Measurements from ENCODE around the gene PLK5.
A peak's percentile ranks its signal among the peaks of the same experiment; 100 is the strongest.
"Not testable (repeated sequence)": the region's sequence is repeated elsewhere in the genome, so short reads cannot be mapped to it uniquely, and the experiment has no call there.

The PLK5 gene

DNA sequence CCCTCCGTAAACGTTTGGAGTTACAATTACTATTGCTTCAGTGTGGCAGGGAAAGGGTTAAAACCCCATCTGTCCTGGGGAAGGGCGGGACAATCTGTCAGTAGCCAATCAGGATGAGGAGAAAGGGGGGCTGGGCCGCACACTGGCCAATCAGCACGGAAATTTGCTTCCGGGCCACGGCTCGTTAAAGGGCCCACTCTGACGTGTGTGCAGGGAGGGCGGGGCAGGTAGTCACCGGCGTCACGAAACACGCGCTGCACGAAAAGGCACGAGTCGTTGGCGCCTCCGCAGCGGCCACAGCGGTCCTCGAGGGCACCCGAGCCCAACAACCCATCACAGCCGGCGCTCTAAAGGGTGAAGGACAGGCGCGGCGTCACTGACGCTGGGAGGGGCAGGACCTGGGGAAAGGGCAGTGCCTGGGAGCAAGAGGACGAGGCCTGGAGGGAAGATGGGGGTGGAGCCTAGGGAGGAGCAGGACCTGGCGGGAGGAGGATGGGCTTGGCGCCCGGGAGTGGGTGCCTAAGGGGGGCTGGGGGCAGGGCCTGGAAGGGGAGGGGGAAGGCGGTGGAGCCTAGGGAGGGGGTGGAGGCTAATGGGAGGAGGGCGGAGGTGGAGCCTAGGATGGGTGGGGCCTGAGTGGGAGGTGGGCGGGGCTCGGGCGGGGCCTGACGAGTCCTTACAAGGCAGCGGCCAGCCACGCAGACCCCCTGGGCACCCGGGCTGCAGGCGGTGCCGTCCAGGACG lies 15.9 kb upstream of the PLK5 start:
- DNase-seq, result peak; percentile 90

DNA sequence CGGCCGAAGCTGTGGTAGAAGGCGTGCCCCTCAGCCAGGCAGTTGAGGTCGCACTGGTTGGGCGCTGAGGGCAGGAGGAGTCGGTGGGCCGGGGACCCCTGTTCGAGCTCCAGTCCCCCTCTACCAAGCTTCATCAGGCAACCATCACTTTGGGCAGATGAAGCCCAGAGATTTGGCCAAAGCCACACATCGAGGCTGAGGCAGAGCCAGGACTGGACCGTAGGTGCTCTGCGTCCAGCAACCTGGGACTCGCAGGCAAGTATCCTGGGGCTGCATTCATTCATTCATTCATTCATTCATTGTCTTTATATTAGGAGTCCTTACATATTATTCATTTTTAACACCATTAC lies 15.4 kb upstream of the PLK5 start:
- DNase-seq, result no peak

DNA sequence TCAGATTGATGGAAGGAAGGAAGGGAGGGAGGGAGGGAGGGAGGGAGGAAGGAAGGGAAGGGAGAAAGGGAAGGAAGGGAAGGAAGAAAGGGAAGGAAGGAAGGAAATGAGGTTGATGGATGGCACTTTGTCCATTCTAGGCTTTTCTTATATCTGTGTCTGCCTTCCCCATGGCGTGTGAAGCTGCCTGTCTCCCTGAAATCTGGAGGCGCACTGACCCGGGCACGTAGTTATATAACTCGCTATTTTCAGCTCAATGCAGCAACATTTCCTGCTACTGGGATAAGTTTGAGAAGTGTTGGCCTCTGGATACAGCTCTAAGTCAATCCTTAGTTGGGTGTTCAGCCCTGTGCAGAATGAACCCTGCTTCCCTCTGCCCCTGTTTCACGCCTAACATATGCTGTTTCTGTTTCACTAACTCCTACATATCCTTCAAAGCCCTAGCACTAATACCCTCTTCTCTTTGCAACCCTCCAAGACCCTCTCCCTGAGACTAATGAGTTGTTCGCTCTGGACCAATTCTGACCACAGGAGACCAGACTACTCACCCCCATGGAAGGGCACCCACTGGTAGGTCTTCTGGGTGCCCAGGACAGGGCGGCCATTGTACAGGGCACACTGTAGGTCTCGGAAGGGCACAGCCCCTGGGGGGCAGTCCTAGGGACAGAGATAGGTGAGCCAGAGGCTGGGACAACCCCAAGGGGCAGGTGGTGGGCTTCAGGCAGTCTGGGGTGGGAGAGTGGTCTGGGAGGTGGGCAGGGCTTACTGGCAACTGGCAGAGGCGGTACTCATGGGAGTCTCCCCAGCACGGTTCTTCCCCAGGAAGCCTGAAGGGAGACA lies 14.1 kb upstream of the PLK5 start:
- no peak for DNase-seq

DNA sequence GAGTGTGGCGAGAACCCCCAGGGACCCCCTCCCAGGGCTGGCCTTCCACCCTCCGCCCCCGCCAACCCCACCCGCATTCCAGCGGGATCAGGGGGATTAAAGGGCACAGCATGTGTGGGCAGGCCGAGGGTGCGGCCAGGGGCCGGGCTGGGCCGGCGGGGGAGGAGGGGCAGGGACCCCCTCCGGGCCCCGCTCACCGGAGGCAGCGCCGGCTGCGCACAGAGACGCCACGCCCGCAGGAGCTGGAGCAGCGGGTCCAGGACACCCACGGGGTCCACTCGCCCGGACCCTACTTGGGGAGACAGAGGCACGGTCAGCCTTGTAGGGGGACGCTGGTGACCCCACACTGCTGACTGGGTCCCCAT lies 13.5 kb upstream of the PLK5 start:
- DNase-seq, result no peak

DNA sequence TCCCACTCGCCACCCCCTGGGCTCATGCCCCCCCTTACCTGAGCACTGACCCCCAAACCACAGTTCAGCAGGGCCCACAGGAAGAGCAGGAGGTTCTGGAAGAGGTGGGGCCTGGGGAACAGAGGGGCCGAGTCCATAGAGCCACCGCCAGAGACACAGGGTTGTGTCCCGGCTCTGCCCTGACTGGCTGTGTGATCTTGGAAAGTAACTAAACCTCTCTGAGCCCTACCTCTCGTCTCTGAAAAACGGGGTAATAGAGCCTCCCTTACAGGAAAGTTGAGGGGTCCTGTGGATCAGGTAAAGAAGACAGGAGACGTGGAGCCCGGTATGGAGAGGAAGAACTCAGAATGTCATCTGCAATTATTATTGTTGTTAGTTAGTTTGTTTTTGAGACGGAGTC lies 13.1 kb upstream of the PLK5 start:
- no peak for DNase-seq

DNA sequence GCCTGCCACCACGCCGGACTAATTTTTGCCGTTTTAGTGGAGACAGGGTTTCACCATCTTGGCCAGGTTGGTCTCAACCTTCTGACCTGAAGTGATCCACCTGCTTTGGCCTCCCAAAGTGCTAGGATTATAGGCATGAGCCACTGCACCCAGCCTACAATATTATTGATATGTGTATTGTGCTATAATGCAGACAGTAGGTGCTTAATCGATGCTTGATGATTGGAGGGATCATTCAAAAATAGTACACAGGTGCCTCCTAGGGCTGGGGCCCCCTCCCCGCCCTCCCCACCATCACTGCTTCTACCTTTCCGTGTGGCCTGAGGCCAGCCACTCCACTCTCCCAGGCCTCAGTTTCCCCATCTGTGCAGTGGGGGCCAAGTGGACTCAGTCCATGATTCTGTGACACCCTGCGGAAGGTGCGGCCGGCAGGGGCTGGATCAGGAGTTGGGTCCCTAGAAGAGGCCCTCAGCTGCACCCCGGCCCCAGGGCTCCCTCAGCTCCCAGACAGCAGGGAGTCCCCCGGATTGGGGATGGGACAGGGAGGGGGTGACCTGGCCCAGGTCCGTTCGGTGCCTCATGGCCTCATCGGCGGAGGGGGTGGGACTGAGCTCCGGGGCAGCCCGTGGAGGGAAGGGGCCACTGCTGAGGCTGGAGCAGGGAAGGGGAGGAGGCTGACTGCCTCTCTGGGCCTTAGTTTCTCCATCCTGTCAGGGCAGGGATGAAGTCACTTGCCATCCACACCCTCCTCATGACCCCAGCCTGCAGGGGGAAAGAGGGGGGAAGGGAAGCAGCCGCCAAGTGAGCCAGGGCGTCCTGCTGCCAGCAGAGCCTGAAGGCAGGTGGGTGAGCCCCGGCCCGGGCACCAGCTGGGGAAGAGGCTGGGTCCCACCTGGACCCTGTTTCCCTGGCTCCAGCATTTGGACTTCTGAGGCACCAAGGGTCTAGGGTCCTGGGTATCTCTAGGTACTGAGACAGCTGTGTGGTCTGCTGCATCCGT lies 12.3 kb upstream of the PLK5 start:
- DNase-seq, result no peak

DNA sequence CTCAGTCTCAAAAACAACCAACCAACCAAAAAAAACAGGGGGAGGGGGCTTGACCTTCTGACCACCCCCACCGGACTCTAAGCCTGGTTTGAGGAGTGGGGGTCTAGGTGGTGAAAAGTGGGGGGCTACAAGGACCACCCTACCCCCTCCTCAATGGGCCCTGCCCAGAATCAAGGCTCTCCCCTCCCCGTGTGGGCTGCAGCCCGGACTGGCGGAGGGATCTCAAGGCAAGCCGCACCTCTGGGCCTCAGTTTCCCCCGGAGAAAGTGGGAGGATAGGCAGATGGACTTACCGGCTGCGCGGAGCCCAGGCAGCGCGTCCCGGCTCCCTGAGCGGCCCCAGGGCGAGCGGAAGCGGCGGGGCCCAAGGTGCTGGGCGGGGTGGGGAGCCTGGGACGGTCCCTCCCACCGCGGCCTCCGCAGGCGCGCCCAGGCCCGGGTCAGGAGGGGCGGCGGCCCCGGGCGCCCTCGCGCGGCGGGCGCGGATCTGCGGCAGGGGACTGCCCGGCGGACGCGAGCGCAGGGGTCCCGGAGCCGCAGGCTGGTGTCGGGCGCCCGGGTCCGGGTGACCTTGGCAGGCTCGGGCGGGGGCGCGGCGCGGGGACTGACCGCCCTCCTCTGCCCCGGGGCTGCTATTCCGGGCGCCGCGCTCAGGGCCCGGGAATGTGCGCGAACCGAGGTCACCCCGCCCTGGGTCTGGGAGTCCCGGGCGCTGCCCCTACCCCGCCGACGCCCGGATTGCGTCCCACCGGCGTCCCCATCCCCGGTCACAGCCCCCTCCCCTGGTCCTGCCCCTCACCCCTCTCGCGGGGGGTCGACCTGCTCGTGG lies 11.0 kb upstream of the PLK5 start, which contains the start of gene ADAMTSL5:
Gene ADAMTSL5, minus strand, starts transcription at position 349 of the 828 bp plus-strand sequence. CDS start 2,076 bp downstream, outside the sequence.
- DNase-seq, result peak; percentile 80

DNA sequence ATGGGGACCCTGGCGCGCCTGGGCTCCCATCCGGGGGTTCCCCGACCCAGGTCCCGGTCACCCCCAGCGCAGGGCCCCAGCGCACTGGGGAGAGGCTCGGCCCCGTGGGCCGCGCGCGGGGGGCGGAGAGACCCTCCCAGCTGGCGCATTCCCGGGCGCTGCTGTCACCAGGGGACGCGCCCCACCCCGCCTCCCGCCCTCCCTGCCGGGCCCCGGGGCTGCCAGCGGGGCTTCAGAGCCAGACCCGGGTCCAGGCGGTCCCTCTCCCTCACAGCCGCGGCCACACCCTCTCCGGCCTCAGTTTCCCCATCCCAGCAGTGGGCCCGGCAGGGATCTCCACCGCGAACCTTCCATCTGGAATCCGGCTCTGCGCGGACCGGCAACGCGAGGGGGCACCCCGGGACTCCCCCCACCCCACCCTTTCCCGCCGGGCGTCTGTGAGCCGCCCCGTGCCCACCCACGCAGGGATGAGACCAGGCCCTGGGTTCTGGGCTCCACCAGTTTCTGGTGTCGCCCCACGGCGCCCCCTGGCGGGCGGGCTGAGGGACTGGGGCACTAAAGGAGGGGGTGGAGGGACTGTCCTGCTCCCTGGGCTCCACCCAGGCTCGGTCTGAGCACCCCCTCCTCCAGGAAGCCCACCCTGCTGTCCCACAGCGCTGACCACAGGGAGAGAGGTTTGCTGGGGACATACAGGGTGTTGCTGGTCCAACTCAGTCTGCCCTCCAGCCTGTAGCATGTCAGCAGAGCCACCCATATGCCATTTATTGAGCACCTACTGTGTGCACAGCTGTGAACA lies 10.2 kb upstream of the PLK5 start:
- DNase-seq, result peak; percentile 53

DNA sequence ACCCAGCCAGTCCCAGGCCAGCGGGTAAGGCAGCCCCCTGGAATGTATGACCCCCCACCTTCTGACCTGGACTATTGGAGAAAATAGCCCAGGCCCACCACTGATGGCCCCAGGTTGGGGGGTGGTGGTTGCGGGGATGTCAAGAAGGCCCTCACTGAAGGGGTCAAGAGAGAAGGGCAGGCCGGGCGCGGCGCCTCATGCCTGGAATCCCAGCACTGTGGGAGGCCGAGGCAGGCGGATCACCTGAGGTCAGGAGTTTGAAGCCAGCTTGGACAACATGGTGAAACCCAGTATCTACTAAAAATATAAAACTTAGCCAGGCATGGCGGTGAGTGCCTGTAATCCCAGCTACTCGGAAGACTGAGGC lies 9.6 kb upstream of the PLK5 start:
- no peak for DNase-seq

DNA sequence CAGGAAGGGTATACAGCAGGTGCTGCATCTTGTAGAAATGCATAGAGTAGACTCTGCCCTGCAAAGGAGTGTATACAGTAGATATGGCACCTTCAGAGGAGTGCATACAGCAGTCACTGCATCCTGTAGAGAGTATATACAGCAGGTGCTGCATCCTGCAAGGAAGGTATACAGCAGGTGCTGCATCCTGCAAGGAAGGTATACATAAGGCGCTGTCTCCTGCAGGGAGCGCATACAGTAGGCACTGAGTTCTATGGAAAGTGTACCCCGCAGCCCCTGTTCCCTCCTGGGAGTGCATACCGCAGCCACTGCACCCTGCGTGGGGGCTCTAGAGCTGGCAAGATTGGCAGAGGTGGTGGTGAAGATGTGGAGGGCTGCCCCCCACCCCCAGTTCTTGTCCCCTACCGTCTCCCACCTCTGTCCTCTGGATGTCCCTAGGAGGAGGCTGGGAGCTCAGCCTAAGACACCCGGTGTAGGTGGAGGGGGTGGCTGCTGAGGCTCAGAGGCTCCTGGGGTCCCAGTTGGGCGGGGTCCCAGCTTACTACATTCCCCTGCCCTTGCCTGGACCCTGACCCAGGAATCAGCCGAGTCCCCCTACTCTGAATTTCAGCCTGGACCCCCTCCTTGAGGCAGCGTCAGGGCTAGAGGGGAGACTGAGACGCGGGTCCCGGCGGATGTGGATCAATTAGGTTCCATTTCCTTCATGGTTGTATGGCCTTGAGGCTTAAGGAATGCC lies 8.7 kb upstream of the PLK5 start:
- DNase-seq, result no peak

DNA sequence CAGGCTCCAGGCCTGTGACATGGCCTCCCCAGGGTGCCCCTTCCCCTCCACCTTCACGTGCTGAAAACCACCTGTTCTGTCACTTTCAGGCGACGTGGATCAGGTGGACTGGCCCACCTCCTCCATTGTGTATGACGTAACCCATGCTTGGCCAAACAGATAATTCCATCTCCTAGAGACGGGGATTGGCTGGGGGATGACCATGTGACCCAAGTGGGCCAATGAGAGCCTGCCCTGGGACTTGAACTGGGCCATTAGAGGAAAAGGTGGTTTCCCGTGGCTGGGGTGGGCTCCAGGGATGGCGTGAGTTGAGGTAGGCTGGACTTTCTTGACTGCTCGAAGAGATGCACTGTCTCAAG lies 7.5 kb upstream of the PLK5 start:
- DNase-seq, result no peak

DNA sequence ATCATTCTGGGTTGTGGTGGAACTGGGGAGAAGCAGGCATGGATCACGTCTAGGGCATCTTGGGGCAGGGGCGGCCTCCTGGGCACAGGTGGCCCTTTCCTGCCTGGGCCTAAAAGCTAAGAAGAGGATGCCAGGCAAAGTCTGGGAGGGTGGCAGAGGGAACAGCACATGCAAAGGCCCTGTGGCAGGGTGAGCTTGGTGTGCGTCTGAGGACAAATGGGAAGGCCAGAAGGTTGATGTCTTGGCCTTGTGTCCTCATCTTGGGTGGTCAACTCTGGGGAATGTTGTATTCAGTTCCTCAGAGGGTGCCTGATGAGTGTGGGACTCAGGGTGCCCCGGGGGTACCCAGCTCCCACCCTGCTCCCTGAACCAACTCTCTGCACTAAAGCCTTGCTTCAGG lies 5.4 kb upstream of the PLK5 start:
- no peak for DNase-seq

DNA sequence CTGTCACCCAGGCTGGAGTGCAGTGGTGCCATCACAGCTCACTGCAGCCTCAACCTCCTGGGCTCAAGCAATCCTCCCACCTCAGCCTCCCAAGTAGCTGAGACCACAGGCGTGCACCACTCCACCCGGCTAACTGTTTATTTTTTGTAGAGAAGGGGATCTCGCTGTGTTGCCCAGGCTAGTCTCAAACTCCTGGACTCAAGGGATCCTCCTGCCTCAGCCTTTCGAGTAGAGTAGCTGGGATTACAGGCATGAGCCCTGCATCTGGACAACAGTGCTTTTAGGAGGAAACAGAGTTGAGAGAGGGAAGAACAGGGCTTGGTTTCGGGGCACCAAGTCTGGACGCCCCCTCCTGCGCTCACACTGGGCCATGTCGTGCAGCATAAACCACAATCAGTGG lies 4.1 kb upstream of the PLK5 start:
- not testable (repeated sequence) for DNase-seq

DNA sequence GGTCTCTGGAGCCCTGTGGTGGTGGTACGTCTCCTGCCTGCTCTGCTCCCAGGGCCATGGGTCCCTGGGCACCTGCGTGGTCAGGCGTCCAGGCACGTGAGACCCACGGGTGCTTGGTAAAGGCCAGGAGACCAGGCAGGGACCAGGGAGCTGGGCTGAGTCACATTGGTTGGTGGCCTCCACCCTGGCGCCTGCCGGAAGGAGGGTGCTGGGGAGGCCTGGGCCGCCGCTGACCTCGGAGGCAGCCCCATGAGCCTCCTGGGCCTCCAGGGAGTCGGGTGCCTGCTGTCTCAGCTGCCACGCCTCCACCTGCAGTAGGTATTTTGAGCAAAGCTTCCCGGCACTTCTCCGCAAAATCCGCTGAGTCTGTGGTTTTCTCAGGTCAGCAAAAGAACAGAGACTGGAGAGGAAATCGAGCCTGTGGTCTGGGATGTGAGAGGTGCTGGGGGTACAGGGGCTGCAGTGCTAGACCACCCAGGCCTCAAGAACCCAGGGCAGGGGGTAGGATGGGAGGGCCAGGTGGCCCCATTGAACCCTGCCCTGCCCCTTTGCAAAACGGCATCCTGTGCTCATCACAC lies 3.6 kb upstream of the PLK5 start:
- no peak for DNase-seq

DNA sequence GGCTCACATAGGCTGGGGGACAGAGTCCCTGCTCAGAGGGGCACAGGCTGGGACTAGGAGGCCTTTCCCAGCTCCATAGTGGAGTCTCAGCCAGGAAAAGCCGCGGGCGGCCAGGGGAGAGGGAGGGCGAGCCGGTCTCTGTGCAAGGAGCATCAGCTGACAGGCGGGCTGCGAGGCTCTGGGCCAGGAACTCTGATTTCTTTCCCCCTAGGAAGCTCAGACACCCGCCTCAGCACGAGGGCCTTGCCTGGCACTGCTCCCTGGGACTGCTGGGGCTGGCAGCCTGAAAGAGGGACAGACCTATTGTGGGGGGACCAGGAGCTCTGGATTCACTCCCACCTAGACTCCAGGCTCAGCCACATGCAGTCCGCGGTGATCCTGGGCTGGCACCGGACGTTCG lies 2.2 kb upstream of the PLK5 start:
- DNase-seq, result no peak

DNA sequence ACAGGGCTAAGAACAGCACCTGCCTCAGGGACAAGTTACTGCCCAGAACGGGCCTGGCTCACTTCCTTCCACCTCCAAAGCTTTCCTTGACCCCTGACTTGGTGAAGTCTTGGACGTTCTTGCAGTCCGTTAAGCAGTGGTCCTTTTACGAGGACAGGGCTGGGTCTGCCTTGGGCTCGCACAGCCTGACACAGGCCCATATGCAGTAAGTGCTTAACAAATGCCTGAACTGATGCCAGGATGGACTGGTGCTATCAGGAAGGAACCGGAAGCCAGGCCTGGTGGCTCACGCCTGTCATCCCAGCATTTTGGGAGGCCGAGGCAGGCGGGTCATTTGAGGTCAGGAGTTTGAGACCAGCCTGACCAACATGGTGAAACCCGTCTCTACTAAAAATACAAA lies 1.8 kb upstream of the PLK5 start:
- DNase-seq, result no peak

DNA sequence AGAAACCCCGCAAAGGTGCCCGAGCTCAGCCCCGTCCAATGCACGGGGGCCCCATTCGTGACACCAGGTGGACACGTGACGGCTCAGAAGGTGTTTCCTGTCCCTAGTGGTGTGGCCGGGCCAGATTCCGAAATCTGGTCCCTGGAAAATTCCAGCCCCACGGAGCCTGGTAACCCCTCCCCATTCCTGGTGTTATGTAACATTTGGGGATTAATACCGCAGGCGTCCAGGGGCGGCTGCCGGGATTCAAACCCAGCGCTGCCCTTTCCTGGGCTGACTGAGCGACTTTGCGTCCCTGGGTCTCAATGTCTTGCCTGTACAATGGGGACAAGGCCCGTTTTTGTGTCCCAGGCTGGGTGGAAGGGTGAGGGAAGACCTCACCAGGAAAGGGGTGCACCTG lies 1.0 kb upstream of the PLK5 start:
- DNase-seq, result no peak

DNA sequence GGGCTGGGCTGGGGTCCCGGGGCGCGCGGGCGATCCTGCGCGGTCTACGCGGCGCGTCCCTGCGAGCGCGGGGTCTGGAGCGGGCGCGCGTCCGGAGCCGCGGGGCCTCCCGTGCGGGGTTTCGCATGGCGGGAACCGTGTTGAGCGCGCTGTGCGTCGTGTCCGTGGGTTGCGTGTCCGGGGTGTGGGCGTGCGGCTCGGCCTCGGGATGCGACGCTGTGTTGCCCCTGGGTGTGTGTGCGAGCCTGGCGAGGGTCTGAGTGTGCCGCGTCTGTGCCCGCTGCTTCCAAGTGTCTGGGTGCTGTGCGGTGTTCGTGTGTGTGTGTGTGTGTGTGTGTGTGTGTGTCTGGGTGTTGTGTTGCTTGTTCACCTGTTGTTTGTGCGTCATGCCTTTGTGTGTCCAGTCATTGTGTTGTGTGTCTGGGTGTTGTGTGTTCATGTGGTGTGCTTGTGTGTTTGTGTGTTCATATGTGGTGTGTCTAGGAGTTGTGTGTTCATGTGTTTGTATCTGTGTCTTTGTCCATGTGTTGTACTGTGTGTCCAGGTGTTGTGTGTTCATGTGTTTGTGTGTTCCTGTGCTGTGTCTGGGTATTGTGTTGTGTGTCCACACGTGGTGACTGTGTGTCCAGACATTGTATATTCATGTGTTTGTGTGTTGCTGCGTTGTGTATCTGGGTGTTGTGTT lies 552 bp downstream of the PLK5 start:
- DNase-seq, result no peak

DNA sequence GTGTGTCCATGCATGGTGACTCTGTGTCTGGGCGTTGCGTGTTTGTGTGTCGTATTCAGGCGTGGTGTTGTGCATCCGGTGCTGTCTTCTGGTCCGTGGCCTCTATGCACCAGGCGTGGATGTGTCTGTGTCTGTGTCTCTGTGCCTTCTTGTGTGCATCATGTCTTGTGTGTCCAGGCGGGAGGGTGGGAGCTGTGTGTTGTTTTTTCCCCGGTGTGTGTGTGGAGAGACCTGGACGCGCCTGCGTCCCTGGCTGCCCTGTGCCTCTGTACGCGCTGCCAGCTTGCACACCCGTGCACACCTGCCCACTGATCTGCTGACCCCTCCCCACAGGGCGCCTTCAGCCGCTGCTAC lies 1.1 kb downstream of the PLK5 start:
- DNase-seq, result no peak

DNA sequence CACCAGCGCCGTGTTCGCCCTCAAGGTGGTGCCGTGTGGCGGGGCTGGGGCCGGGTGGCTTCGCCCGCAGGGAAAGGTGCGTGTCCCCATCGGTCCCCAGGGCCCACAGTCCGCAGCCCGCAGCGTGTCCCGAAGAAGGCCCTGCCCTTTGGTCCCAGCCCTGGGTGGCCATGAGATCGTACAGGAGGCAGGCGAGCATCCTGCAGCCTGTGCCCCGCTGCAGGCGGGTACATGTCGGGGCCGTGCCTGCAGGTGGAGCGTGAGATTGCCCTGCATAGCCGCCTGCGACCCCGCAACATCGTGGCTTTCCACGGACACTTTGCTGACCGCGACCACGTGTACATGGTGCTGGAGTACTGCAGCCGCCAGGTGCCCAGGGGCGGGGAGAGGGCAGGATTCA lies 1.5 kb downstream of the PLK5 start:
- DNase-seq, result no peak

All from 8988T (cell line).